Natural killer cell treated with Interleukin-12 subunit alpha and Interleukin-12 subunit beta and Interleukin-15 and Interleukin-18, amount 100 ng/mL, for 72 hours (primary cell): ENCODE data around the gene UBXN1. TPM values are rescaled to one million over a fixed set of nuclear protein-coding genes. Genes with fewer than 3 reads are reported as not detected.
A peak's percentile ranks its signal among the peaks of the same experiment; 100 is the strongest.

Experiments used
- ATAC-seq, 2 donors: fragments of 150-1000 bp; cut with Tn5 transposase in 1 of 2; sonication (Bioruptor Pico), chemical (Tn5 transposase) in 1 of 2; 2 replicates each; pipeline ENCODE4 v1.10.0; 2021
- DNase-seq: peaks from one replicate; pipeline ENCODE4 v3.0.0; 2022; ENCODE audit warnings: low spot score
- H3K27ac Mint-ChIP-seq, 2 donors: 1 replicate in 1 of 2; 2 replicates in 1 of 2; pipeline ENCODE4 v1.8.0; 2022; ENCODE audit warnings: mixed read lengths in 2 of 2, mild to moderate bottlenecking in 1 of 2, moderate library complexity in 1 of 2
- H3K27me3 Mint-ChIP-seq, 2 donors: 1 replicate in 1 of 2; 2 replicates in 1 of 2; pipeline ENCODE4 v1.8.0; 2022; ENCODE audit warnings: mixed read lengths in 2 of 2
- H3K36me3 Mint-ChIP-seq: one replicate; pipeline ENCODE4 v1.8.0; 2022; ENCODE audit warnings: mixed read lengths
- H3K4me1 Mint-ChIP-seq, 2 donors: 1 replicate in 1 of 2; 2 replicates in 1 of 2; pipeline ENCODE4 v1.8.0; 2022; ENCODE audit warnings: low read depth in 2 of 2, mixed read lengths in 2 of 2, mild to moderate bottlenecking in 1 of 2
- H3K4me3 Mint-ChIP-seq: one replicate; pipeline ENCODE4 v1.8.0; 2022; ENCODE audit warnings: mixed read lengths
- H3K9me3 Mint-ChIP-seq: 2 replicates; pipeline ENCODE4 v1.8.0; 2022; ENCODE audit warnings: mixed read lengths
- total RNA-seq, 2 donors: library from RNA; stranded (reverse); gene quantifications; one replicate each; pipeline ENCODE4 v1.2.3, GENCODE V29; 2022

Gene UBXN1
- total RNA-seq, 2 donors from 2014 or later: 91.1 to 124 TPM

- peaks cover 46% of the 10 kb centered on the region for H3K36me3 Mint-ChIP-seq
- no peak overlapping the region for H3K4me3 Mint-ChIP-seq
- ATAC-seq (no peak), DNase-seq (no peak)
- peaks cover 31 to 38% of the 10 kb centered on the region in 2 donors for H3K4me1 Mint-ChIP-seq
- peak overlapping the region; percentile 23 to 92 for H3K27ac Mint-ChIP-seq
- H3K27me3 Mint-ChIP-seq: no peaks in the 10 kb centered on the region
- no peaks in the 10 kb centered on the region for H3K9me3 Mint-ChIP-seq
Measured at GRCh38 chr11:62715150-62716130, 36.6 kb upstream of the UBXN1 start.

- H3K27ac Mint-ChIP-seq: peak overlapping the region; percentile 75 to 92
- DNase-seq (no peak), ATAC-seq (no peak)
- peak overlapping the region; percentile 32 for H3K4me3 Mint-ChIP-seq
- H3K36me3 Mint-ChIP-seq: peaks cover 34% of the 10 kb centered on the region
- peaks cover 42 to 48% of the 10 kb centered on the region in 2 donors for H3K4me1 Mint-ChIP-seq
- no peaks in the 10 kb centered on the region for H3K9me3 Mint-ChIP-seq
- H3K27me3 Mint-ChIP-seq: no peaks in the 10 kb centered on the region
Measured at GRCh38 chr11:62713343-62713742, 34.5 kb upstream of the UBXN1 start.

DNA sequence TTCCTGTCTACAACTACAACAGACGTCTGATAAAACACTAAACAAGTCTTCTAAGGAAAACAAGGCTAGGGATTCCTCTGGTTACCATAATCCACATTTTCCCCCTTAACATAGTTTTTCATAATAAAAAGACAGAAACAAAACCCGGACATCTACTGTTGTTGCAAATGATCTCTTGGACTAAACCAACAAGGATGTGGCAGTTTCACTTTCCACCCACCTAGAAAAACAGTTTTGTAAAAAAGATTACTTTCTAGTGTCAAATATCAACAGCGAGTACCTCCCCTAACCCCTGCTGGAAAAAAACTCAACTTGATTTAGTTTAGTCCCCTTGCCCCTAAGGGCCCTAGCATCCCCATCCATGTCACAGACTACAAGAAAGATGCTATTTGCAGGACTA, 34.0 kb upstream of the UBXN1 start:
- no peaks in the 10 kb centered on the region for H3K27me3 Mint-ChIP-seq
- no peaks in the 10 kb centered on the region for H3K9me3 Mint-ChIP-seq
- H3K36me3 Mint-ChIP-seq: peaks cover 31% of the 10 kb centered on the region
- H3K4me3 Mint-ChIP-seq: peak overlapping the region; percentile 32
- peak overlapping the region; percentile 75 to 92 for H3K27ac Mint-ChIP-seq
- DNase-seq (no peak), ATAC-seq (no peak)
- peaks cover 44 to 45% of the 10 kb centered on the region in 2 donors for H3K4me1 Mint-ChIP-seq

DNA sequence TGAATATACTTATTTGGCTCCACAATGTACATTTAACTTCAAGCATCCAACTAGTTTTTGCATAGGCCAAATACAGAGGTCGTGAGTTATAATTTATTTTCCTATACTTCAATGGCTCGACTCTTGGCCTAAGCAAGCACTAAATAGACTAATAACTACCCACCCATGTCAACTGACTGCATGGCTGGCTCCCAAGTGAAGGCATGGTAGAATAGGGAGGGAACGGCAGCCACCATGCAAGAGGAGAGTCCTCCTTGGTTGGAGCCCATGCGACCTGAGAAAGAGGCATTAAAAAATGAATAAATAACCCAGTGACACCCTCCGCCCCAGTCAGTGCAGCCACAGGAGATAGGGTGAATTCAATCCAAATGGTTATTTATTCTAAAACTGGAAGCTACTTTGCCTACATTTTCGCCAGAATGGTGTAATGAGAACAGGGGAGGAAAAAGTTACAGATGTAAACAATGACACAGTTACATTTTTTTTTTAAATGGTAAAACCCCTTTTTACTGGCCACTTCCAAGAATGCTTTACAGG, 33.5 kb upstream of the UBXN1 start:
- DNase-seq (no peak), ATAC-seq (no peak)
- H3K27me3 Mint-ChIP-seq: no peaks in the 10 kb centered on the region
- peaks cover 43 to 45% of the 10 kb centered on the region in 2 donors for H3K4me1 Mint-ChIP-seq
- peaks cover 28% of the 10 kb centered on the region for H3K36me3 Mint-ChIP-seq
- H3K9me3 Mint-ChIP-seq: no peaks in the 10 kb centered on the region
- H3K4me3 Mint-ChIP-seq: peak overlapping the region; percentile 32
- peak overlapping the region; percentile 75 to 92 for H3K27ac Mint-ChIP-seq

DNA sequence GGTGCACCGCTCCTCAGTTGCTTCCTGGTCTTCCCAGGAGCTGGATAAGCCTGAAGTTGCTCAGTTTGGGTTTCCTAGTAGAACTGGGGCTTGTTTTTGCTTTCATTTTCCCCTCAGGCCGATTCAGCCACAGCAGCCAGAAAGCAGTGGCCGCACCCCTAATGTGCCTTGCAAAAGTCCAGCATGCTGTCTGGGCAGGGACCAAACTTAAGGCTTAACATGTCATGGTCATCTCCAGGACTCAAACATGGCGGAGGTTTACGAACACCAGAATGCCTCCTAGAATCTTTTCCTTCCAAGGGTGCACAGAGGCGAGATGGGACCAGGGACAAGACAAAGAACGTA, 31.1 kb upstream of the UBXN1 start:
- no peaks in the 10 kb centered on the region for H3K9me3 Mint-ChIP-seq
- ATAC-seq (peak in 1 of 2 donors; percentile 5), DNase-seq (no peak)
- H3K4me3 Mint-ChIP-seq: peak overlapping the region; percentile 93
- H3K27me3 Mint-ChIP-seq: no peaks in the 10 kb centered on the region
- peaks cover 16% of the 10 kb centered on the region for H3K36me3 Mint-ChIP-seq
- H3K27ac Mint-ChIP-seq: peak overlapping the region; percentile 91 to 99
- H3K4me1 Mint-ChIP-seq: peaks cover 58 to 62% of the 10 kb centered on the region in 2 donors

DNA sequence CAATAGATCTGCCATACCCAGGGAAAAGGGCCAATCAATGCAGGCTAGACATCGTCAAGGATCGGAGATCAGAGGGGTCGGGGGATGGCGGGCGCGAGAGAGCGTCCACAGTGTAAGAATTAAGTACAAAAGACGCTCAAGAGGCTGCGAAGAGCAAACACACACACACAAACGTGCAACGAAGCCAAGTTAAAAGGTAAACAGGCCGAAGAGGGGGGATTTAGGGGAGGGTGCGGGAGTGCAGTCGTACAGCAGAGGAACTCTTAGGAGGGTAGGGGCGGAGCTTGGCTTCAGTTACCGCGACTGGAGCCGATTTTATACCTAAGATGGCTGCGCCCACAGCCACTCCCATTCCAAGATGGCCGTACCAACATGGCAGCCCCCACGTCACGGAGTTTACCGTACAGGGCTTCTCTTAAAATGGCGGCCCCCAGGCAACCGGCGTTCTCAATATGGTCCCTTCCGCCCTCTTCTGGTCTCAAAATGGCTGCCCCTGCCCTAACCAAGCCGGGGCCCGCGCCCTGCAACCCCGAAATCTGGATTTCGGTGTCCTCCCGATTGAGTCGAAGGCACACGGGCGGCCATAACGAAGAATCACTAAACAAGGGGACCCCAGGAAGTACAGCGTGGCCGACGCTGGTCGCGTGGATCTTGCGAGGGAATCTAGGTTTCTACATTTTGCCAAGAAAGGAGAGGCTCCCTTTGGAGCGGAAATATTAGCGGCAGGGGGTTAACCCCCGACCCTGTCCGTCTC, 30.6 kb upstream of the UBXN1 start:
- H3K36me3 Mint-ChIP-seq: peaks cover 15% of the 10 kb centered on the region
- ATAC-seq (peak; percentile 89 to 90), DNase-seq (peak; percentile 97)
- peaks cover 55 to 62% of the 10 kb centered on the region in 2 donors for H3K4me1 Mint-ChIP-seq
- no peaks in the 10 kb centered on the region for H3K27me3 Mint-ChIP-seq
- H3K9me3 Mint-ChIP-seq: no peaks in the 10 kb centered on the region
- H3K4me3 Mint-ChIP-seq: peak overlapping the region; percentile 93
- peak overlapping the region; percentile 91 to 99 for H3K27ac Mint-ChIP-seq

- peak overlapping the region; percentile 93 for H3K4me3 Mint-ChIP-seq
- no peaks in the 10 kb centered on the region for H3K9me3 Mint-ChIP-seq
- no peak for ATAC-seq
- H3K27ac Mint-ChIP-seq: peak overlapping the region; percentile 91 to 99
- H3K27me3 Mint-ChIP-seq: no peaks in the 10 kb centered on the region
- H3K36me3 Mint-ChIP-seq: peaks cover 10% of the 10 kb centered on the region
- peaks cover 51 to 58% of the 10 kb centered on the region in 2 donors for H3K4me1 Mint-ChIP-seq
- DNase-seq: no peak
Measured at GRCh38 chr11:62708793-62709192, 29.9 kb upstream of the UBXN1 start.

DNA sequence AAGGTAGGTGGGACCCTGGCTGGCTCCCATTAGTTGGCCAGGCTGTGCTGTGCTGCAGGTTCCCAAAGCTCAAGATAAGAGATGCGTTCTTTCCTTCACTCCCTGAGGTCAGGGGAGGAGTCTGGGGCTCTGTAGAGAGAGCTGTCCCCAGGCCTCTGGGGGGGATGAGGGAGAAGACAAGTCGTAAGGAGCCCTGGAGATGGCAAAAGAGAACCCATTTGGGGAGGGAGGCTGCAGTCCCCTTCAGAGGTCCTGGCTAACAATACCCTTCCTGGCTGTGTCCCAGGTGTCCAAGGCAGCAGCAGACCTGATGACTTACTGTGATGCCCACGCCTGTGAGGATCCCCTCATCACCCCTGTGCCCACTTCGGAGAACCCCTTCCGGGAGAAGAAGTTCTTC, 29.5 kb upstream of the UBXN1 start:
- H3K4me1 Mint-ChIP-seq: peaks cover 49 to 55% of the 10 kb centered on the region in 2 donors

DNA sequence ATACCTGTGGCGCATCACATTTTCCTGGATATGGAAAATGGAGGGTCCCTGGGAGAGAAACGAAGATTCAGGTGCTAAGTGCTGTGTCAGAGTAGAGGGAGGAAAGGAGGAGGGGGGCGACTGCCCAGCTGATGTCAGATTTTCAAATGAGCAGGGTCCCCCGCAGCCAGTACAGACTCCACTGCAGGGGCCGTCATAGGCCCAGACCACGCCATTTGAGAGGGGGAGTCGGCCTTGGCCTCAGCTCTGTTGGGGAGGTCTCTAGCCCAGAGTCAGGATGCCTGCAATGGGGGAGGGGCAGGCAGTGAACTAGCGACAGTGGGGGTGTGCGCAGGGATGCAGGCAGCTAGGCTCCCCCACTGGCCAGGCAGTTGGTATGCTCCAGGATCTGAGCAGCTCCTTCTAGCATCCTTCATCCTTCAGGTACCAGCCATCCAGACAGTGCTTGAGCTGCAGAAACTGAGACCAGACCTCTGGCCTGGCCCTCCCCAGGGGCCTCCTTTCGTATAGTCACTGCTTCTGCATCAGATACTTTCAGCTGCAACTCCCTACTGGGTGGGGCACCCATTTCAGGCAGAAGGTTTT, 28.5 kb upstream of the UBXN1 start, which contains the start of the genes BSCL2 and GNG3:
Gene BSCL2 (minus strand): TSS at position 148 of the 585 bp plus-strand sequence. CDS start 229 bp downstream, outside the sequence.
Gene GNG3 (plus strand): TSS at position 400 of the 585 bp plus-strand sequence. CDS start 620 bp downstream, outside the sequence.
- DNase-seq (no peak), ATAC-seq (no peak)
- Mint-ChIP-seq H3K9me3 (no peaks in the 10 kb centered on the region), H3K36me3 (peaks cover 5% of the 10 kb centered on the region), H3K4me3 (peak within 1 kb of the TSS; percentile 93), H3K27ac (peak within 1 kb of the TSS; percentile 91 to 99), H3K27me3 (no peaks in the 10 kb centered on the region), H3K4me1 (peaks cover 44 to 49% of the 10 kb centered on the region in 2 donors)

More for the DNA sequence above, 29.5 kb upstream of the UBXN1 start:
- peaks cover 10% of the 10 kb centered on the region for H3K36me3 Mint-ChIP-seq
- no peak for DNase-seq
- H3K9me3 Mint-ChIP-seq: no peaks in the 10 kb centered on the region
- H3K4me3 Mint-ChIP-seq: peak overlapping the region; percentile 93
- peak overlapping the region; percentile 91 to 99 for H3K27ac Mint-ChIP-seq
- no peak for ATAC-seq
- H3K27me3 Mint-ChIP-seq: no peaks in the 10 kb centered on the region

DNA sequence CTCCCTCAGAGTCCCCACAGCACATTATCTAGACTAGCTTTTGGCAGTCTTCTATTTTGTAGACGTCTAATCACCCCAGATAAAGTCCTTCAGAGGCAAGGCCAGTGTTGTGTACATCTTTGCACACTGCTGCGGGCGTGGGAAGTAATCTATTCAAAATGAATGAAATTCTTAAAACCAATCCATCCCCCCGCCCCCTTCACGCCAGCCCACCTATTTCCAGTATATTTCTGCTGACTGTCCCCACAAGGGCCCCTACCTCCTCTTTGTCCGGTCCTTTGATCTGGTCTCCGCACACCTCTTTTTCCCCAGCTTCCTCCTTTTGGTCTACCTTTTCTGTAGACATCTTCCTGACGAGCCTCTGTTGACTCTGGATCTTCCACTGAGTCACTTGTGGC, 28.0 kb upstream of the UBXN1 start:
- ATAC-seq (no peak), DNase-seq (no peak)
- H3K36me3 Mint-ChIP-seq: peaks cover 7% of the 10 kb centered on the region
- no peaks in the 10 kb centered on the region for H3K9me3 Mint-ChIP-seq
- H3K27ac Mint-ChIP-seq: peak overlapping the region; percentile 77 to 90
- peaks cover 42 to 51% of the 10 kb centered on the region in 2 donors for H3K4me1 Mint-ChIP-seq
- peak overlapping the region; percentile 91 for H3K4me3 Mint-ChIP-seq
- H3K27me3 Mint-ChIP-seq: no peaks in the 10 kb centered on the region

GRCh38 chr11:62705880-62706849, 27.3 kb upstream of the UBXN1 start:
- Mint-ChIP-seq H3K4me1 (peaks cover 42 to 51% of the 10 kb centered on the region in 2 donors), H3K36me3 (peaks cover 7% of the 10 kb centered on the region), H3K9me3 (no peaks in the 10 kb centered on the region), H3K27me3 (no peaks in the 10 kb centered on the region), H3K4me3 (peak overlapping the region; percentile 91), H3K27ac (peak overlapping the region; percentile 77 to 90)
- DNase-seq: peak; percentile 94
- peak; percentile 88 to 93 for ATAC-seq

DNA sequence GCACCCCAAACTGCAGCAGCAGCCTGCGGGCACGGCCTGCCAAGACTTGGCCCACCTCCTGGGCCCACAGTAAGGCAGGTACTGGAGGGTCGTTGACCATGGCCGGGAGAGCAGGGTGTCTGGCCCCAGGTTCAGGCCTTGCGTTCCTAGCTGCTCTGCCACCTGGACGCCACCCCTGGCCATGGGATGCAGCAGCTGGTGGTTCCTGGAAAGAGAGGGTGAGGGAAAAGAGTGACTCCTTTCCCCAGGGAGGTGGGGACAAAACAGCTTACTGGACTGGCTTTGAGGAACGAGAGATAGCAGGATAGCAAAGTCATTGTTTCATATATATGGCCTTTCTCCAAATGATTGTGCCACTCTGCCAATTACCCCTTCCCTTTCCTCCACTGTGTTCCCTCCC, 26.5 kb upstream of the UBXN1 start:
- peak overlapping the region; percentile 91 for H3K4me3 Mint-ChIP-seq

More for the DNA sequence above, 26.5 kb upstream of the UBXN1 start:
- H3K9me3 Mint-ChIP-seq: no peaks in the 10 kb centered on the region
- peak overlapping the region; percentile 77 to 90 for H3K27ac Mint-ChIP-seq
- no peak for ATAC-seq
- no peak for DNase-seq
- peaks cover 7% of the 10 kb centered on the region for H3K36me3 Mint-ChIP-seq
- H3K4me1 Mint-ChIP-seq: peaks cover 42 to 50% of the 10 kb centered on the region in 2 donors
- no peaks in the 10 kb centered on the region for H3K27me3 Mint-ChIP-seq
